NCI-H2107 treated with DMSO at 0.1 percent for 48 hours (cell line): ENCODE measurements around the gene EGFR.
A peak's percentile ranks its signal among the peaks of the same experiment; 100 is the strongest.
"Not testable (repeated sequence)": the region's sequence is repeated elsewhere in the genome, so short reads cannot be mapped to it uniquely, and the experiment has no call there.

ENCODE experiments used
- DNase-seq: peaks from one replicate; lab custom pipeline; 2025; ENCODE audit not compliant: unreplicated experiment; lab: John Stamatoyannopoulos, UW

EGFR gene

DNA sequence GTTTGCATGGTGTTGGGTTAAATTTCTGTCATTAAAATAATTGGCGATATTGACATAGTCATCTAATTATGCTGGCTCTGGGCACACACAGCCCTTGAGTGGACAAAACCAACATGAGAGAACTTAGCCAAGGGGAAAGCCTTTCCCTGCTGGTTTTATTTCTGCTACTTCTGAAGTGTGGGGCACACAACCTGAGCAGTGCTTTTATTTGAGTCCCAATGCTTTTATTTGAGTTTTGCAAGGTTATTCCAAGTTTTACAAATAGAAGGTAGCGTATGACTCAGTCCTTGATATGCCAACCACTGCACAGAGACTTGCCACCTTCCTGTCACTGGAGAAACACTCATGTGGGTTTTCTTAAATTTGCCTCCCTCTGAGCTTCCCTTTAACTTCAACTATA, 145.7 kb downstream of the EGFR start:
- no peak for DNase-seq

DNA sequence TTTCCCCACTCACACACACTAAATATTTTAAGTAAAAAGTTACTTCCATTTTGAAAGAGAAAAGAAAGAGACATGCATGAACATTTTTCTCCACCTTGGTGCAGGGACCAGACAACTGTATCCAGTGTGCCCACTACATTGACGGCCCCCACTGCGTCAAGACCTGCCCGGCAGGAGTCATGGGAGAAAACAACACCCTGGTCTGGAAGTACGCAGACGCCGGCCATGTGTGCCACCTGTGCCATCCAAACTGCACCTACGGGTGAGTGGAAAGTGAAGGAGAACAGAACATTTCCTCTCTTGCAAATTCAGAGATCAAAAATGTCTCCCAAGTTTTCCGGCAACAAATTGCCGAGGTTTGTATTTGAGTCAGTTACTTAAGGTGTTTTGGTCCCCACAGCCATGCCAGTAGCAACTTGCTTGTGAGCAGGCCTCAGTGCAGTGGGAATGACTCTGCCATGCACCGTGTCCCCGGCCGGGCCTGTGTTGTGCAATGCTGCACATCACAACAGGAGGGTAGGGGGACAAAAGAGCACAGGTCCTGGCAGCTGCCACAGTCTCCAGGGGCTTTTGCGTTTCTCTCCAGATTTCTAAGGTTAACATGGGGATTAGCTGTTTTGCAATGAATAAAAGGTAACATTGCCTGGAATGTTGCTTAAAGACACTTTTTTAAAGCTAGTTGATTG, 146.5 kb downstream of the EGFR start:
- DNase-seq: no peak

DNA sequence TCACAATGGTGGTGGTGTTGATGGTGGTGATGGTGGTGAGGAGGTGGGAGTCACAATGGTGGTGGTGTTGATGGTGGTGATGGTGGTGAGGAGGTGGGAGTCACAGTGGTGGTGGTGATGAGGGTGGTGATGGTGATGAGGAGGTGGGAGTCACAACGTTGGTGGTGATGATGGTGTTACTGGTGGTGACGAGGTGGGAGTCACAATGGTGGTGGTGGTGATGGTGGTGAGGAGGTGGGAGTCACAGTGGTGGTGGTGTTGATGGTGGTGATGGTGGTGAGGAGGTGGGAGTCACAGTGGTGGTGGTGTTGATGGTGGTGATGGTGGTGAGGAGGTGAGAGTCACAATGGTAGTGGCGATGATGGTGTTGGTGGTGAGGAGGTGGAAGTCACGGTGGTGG, 148.5 kb downstream of the EGFR start:
- DNase-seq: not testable (repeated sequence)

DNA sequence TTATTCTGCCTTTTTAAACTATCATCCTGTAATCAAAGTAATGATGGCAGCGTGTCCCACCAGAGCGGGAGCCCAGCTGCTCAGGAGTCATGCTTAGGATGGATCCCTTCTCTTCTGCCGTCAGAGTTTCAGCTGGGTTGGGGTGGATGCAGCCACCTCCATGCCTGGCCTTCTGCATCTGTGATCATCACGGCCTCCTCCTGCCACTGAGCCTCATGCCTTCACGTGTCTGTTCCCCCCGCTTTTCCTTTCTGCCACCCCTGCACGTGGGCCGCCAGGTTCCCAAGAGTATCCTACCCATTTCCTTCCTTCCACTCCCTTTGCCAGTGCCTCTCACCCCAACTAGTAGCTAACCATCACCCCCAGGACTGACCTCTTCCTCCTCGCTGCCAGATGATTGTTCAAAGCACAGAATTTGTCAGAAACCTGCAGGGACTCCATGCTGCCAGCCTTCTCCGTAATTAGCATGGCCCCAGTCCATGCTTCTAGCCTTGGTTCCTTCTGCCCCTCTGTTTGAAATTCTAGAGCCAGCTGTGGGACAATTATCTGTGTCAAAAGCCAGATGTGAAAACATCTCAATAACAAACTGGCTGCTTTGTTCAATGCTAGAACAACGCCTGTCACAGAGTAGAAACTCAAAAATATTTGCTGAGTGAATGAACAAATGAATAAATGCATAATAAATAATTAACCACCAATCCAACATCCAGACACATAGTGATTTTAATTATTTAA, 151.7 kb downstream of the EGFR start:
- no peak for DNase-seq

DNA sequence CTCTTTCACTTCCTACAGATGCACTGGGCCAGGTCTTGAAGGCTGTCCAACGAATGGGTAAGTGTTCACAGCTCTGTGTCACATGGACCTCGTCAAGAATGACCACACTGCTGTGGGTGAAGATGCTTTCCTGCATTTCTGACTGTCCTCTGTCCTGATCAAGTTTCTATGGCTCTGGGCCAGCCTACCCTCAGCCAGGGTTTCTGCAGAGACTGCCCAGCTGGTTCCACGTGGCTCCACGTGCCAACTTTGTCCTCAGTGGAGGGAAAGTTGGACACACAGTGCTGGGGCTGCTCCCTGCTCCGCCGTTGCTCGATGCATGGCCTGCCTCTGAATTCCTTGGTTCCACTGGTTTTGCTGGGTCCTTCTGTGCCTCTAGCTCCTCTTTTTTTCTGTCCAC, 152.3 kb downstream of the EGFR start:
- DNase-seq: no peak

DNA sequence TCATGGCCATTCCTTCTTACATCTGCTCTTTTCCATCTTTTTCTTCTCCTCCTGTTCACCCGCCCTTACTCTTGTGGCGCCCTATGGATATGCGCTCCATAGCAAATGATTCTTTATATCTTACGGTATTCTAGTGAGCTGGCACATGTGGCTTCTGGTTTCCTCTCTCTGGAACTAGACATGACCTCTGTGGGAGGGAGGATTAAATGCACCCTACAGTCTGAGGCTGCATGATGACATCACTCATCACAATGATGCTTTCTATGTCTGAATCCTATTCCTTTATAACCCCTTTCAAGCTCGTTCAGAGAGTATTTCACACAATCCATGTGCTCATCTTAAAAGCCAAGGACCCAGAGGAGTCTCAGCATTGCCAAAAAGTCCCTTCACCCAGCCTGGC, 153.3 kb downstream of the EGFR start:
- DNase-seq: no peak

DNA sequence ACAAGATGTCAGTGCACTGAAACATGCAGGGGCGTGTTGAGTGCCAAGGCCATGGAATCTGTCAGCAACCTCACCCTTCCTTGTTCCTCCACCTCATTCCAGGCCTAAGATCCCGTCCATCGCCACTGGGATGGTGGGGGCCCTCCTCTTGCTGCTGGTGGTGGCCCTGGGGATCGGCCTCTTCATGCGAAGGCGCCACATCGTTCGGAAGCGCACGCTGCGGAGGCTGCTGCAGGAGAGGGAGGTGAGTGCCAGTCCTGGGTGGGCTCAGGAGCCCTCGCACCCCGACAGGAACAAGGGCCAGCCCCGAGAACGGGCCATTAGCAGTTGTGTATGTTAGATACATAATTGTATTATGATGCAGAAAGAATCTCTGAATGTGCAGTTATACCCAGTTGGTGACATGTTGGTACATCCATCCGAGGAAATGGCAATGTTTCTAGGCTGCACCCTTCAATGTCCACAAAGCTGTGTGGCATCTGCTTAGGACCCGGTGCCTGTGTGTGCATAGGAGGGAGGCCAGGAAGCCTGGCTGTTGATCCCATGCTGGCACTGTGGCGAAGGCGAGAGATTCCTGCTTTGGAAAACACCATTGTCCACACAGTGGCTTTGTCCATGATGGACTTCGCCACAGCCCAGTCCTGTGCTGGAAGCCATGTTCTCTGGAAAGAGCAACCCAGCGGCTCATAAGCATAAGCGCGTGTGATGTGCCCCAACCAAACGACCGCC, 154.2 kb downstream of the EGFR start:
- no peak for DNase-seq

DNA sequence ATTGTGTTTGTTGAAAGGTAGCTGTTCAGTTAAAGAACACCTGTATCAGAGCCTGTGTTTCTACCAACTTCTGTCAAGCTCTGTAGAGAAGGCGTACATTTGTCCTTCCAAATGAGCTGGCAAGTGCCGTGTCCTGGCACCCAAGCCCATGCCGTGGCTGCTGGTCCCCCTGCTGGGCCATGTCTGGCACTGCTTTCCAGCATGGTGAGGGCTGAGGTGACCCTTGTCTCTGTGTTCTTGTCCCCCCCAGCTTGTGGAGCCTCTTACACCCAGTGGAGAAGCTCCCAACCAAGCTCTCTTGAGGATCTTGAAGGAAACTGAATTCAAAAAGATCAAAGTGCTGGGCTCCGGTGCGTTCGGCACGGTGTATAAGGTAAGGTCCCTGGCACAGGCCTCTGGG, 154.9 kb downstream of the EGFR start:
- no peak for DNase-seq

DNA sequence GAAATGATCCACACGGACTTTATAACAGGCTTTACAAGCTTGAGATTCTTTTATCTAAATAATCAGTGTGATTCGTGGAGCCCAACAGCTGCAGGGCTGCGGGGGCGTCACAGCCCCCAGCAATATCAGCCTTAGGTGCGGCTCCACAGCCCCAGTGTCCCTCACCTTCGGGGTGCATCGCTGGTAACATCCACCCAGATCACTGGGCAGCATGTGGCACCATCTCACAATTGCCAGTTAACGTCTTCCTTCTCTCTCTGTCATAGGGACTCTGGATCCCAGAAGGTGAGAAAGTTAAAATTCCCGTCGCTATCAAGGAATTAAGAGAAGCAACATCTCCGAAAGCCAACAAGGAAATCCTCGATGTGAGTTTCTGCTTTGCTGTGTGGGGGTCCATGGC, 155.6 kb downstream of the EGFR start:
- no peak for DNase-seq

DNA sequence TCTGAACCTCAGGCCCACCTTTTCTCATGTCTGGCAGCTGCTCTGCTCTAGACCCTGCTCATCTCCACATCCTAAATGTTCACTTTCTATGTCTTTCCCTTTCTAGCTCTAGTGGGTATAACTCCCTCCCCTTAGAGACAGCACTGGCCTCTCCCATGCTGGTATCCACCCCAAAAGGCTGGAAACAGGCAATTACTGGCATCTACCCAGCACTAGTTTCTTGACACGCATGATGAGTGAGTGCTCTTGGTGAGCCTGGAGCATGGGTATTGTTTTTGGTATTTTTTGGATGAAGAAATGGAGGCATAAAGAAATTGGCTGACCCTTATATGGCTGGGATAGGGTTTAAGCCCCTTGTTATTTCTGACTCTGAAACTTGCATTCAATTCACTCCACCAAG, 156.0 kb downstream of the EGFR start:
- DNase-seq: no peak

DNA sequence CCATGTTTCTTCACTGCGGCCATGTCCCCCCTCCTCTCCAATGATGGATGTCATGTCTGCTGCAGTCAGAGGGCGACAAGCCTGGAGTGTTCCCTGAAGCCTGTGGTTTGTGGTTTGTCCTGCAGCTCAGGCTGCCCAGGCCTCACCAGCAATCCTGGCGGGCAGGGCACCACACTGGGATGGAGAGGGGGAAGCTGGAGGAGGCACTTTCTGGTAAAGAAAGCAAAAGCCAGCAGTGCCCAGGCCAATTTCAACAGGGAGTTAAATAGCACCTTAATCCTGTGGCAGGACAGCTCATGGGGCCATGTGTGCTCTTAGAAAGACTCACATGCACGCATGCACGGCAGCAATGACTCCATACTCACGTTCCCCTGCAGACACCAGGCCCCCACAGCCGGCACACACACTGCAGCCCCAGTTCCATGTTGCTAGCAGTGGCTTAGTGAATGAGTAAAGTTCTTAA, 158.3 kb downstream of the EGFR start:
- peak; percentile 31 for DNase-seq

DNA sequence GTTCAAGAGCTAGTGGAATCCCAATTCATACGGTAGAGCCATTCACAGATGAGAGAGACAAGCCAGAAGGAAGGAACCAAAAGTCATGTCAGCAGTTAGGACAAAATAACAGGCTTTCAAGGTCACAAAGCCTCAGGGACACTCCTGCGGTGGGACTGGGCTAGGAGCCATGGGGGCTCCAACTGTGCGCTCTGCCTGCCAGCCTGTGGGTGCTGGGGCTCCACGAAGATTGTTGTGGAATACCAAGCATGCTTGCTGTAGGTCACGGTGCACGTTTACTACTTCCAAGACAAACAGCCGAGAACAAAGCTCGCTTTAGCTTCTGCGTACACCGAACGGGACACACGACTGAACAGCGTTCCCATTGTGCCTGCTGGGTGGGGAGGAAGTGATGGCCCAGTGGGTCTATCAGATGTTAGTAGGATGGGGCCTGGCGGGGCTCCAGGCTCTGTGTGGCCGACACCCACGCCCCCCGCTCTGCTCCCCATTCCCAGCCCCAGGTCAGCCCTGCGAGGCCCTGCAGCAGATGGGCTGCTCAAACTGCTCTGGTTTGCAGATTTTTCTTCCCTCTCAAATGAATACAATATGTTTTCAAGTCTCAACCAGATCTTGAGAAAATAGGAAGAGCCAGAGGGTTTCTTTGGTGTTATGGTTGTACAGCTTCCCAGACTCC, 158.9 kb downstream of the EGFR start:
- no peak for DNase-seq

DNA sequence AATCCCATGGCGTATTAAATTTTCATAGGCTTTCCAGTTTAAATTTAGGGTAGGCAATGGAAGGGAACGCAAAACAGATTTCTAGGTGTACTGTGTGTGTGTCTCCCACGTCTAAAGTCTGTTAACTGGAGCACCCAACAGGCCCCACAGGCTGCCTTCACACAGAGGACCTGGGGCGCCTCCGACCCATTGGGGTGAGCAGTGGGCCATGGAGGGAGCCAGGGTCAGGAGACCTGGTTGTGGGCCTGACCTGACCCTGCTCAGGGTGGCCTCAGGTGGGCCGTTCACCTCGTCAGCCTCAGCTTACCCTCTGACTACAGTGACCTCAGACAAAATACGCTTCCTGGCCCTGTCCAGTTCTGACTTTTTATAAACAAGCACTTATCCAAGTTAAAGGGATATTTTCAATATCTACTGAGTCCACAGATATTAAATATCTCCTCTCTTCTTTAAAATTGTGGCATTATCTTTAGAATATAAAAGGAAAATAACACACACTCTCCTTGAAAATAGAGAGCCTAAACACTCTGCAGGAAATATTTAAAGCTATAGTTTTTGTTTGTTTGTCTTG, 159.6 kb downstream of the EGFR start:
- no peak for DNase-seq

DNA sequence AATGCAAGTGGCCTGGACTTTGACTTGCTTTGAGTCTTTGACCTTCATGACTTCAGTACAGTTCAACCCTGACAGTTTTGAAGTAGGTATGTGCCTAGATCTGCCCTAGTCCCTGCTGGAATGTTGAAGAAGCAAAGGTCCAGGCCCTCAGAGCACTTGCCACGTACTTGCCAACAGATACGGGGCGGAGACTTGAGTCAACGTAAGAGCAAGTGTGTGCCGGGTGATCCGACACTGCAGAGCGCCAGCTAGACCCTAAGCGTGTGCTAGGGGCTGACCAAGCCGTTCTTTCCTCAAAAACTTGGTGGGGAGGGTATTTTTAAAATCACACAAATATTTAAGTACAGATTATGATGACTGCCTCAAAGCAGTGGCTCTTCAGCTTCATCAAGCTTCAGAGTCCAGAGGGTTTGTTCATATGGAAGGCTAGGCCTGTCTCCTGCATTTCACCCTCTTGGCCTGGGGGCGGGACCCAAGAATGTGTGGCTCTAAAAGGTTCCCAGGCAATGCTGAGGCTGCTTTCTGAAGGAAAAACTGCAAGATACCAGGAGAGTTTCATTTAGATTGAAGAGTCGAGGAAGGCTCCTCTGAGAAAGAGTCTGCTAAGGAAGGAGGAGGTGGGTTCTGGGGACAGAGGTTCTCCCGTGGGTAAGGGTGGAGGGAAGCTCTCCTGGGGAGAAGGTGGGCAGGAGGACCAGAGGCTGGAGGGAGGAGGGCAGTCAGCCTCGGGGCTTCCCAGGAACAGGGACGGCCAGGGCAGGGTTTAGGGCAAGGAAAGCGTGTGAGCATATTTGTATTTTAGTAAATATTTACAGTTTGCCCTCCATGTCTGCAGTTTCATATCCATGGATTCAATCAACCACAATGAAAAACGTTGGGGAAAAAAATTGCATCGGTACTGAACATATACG, 160.3 kb downstream of the EGFR start:
- DNase-seq: no peak

DNA sequence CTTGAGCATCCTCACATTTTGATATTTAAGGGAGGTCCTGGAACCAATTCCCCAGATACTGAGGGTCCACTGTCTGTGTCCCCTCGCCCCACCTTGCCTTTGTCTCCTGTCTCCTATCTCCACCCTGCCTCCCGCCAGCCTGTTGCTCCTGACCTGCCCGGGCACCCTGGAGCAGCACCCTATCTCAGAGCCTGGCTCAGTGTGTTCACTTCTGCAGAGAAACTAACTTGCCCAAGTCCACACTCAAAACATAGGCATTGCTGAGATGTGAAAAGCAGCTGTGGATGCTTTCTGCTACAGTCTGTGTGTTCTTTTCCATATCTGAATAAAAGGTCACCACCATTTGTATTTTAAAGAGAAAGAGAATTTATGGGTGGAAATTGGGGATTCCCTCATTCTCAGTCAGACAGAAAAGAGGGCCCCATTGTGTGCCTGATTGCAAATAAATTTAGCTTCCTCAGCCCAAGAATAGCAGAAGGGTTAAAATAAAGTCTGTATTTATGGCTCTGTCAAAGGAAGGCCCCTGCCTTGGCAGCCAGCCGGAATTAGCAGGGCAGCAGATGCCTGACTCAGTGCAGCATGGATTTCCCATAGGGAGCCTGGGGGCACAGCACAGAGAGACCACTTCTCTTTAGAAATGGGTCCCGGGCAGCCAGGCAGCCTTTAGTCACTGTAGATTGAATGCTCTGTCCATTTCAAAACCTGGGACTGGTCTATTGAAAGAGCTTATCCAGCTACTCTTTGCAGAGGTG, 161.3 kb downstream of the EGFR start:
- no peak for DNase-seq

DNA sequence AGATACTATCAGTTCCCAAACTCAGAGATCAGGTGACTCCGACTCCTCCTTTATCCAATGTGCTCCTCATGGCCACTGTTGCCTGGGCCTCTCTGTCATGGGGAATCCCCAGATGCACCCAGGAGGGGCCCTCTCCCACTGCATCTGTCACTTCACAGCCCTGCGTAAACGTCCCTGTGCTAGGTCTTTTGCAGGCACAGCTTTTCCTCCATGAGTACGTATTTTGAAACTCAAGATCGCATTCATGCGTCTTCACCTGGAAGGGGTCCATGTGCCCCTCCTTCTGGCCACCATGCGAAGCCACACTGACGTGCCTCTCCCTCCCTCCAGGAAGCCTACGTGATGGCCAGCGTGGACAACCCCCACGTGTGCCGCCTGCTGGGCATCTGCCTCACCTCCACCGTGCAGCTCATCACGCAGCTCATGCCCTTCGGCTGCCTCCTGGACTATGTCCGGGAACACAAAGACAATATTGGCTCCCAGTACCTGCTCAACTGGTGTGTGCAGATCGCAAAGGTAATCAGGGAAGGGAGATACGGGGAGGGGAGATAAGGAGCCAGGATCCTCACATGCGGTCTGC, 162.2 kb downstream of the EGFR start:
- no peak for DNase-seq

DNA sequence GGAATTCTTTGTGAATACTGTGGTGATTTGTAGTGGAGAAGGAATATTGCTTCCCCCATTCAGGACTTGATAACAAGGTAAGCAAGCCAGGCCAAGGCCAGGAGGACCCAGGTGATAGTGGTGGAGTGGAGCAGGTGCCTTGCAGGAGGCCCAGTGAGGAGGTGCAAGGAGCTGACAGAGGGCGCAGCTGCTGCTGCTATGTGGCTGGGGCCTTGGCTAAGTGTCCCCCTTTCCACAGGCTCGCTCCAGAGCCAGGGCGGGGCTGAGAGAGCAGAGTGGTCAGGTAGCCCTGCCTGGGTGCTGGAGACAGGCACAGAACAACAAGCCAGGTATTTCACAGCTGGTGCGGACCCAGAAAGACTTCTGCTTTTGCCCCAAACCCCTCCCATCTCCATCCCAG, 162.9 kb downstream of the EGFR start:
- DNase-seq: no peak

DNA sequence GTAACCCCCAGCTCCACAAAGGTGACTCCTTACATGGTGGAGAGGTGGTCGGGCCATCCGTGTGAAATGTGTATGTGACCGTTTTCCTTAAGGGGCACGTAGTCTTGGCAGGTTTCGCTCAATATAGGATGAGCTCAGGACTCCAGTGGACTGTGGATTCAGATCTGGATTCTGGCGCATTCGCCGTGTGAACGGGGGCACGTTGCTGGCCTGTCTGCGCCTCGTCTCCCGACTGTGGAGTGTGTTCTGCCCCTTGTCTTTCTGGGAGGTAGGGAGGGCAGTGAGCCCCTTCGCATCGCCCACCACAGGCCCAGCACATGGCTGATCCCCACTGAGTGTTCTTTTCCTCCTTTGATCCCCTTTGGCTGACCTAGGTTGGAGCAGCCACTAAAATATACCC, 165.1 kb downstream of the EGFR start:
- no peak for DNase-seq

DNA sequence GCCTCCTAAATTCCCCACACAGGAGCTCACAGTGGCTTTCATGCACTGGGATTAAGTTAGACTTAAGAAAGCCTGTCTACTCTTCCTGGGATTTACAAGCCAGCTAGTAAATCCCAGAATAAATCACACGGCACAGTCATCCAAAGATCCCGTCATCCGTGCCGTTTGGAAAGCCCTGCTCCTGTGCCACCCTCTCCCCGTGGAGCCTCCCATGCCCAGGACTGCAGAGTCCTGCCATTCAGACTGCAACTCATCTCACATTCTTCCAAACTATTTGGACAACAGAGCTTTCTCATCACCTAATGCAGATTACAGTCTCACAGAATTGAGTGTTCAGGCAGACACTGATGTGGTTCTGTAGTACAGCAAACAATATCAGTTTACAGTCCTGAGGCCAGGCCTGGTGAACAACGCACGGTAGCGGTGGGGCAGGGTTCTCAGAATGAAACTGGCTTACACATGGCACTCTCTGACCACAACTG, 166.5 kb downstream of the EGFR start:
- DNase-seq: peak; percentile 28
